ENCODE results near the gene PNMA8B. TPM values are rescaled to one million over a fixed set of nuclear protein-coding genes. Genes with fewer than 3 reads are reported as not detected.
"Not testable (repeated sequence)": the region's sequence is repeated elsewhere in the genome, so short reads cannot be mapped to it uniquely, and the experiment has no call there.

Gene PNMA8B, protein sequence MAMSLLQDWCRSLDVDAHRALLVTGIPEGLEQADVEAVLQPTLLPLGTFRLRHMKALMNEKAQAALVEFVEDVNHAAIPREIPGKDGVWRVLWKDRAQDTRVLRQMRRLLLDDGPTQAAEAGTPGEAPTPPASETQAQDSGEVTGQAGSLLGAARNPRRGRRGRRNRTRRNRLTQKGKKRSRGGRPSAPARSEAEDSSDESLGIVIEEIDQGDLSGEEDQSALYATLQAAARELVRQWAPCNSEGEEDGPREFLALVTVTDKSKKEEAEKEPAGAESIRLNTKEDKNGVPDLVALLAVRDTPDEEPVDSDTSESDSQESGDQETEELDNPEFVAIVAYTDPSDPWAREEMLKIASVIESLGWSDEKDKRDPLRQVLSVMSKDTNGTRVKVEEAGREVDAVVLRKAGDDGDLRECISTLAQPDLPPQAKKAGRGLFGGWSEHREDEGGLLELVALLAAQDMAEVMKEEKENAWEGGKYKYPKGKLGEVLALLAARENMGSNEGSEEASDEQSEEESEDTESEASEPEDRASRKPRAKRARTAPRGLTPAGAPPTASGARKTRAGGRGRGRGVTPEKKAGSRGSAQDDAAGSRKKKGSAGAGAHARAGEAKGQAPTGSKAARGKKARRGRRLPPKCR
- not detected for total RNA-seq

DNA sequence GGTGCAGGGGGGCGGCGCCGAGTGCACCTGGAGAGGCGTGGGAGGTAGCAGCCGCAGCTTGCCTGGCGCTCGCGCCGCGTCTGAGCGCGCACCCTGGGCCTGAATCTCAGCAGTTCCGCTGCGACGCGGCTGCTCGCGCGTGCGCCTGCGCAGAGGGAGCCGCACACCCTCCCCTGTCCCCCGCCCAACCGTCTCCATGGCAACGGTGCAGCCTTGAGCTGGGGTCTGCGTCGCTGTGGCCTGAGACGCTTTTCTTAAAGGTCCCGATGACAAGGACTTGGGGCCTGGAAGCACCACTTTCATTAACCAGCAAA, at the start of gene PNMA8B:
Gene PNMA8B (minus strand): TSS at position 82 of the 314 bp plus-strand sequence. CDS start 402 bp downstream, outside the sequence.
- no peaks in the 10 kb centered on the region for H3K9me3 Mint-ChIP-seq
- peaks cover 0 to 6% of the 10 kb centered on the region in 2 donors for H3K4me1 Mint-ChIP-seq (ENCODE audit: low read depth in 2 of 2)
- ATAC-seq (no peak), DNase-seq (ENCODE audit: low spot score) (no peak)
- no peaks in the 10 kb centered on the region for H3K36me3 Mint-ChIP-seq
- no peak within 1 kb of the TSS for H3K4me3 Mint-ChIP-seq
- no peak within 1 kb of the TSS for H3K27ac Mint-ChIP-seq
- peaks cover 40 to 45% of the 10 kb centered on the region in 2 donors for H3K27me3 Mint-ChIP-seq

DNA sequence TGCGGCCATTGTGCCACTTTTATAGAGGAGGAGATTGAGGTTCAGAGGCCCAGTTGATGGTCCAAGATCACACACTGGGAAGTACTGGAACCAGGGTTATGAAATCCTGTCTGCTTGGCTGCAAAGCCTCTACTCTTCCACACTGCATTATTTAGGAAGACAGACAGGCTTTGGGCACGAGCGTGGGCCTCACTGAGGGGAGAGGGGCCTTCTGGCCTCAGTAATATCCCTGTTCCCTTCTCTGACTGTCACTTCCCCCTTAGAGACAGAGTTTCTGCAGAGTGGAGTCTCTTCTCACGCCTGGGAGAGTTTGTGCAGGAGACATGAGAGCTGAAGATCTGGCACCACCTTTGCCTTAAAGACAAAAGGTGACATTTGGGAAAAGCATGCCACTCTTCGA, 49.0 kb upstream of the PNMA8B start:
- no peak for DNase-seq (ENCODE audit: low spot score)
- H3K9me3 Mint-ChIP-seq: no peaks in the 10 kb centered on the region

DNA sequence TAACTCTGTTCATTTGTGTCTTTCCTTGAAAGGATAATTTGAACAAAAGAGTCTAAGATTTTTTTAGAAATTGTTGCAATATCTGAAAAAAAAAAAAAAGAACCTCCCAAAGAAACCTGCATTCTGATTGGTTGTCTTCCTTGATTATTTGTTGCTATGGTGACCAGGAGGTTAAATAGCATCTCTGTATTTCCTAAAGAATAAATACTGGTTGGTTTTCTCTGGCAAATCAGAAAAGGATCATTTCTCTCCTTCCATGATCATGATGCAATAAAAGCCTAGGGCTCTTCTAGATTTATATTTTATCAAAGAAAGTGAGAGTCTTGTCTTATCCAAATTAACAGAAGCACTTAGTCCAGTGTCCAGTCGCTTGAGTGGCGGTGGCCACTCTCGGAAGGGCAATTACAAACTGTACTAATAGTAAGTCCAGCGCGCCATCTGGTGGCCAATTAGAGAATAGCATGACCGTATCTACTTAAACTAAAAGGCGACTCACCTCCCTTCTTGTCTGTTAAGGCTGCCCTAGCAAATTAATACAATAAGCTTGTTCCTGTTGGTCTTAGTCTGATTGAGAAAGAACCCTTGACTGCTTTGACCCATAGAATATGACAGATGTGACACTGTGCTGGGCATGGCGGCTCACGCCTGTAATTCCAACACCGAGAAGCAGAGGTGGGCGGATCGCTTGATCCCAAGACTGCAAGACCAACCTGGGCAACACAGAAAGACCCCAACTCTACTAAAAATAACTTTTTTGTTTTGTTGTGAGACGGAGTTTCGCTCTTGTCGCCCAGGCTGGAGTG, 47.0 kb upstream of the PNMA8B start:
- peak; percentile 77 for DNase-seq (ENCODE audit: low spot score)
- Mint-ChIP-seq H3K4me1 (ENCODE audit: low read depth in 2 of 2) (peaks cover 3 to 4% of the 10 kb centered on the region in 2 donors), H3K9me3 (no peaks in the 10 kb centered on the region), H3K4me3 (no peak overlapping the region), H3K27me3 (peaks cover 0 to 8% of the 10 kb centered on the region in 2 donors), H3K27ac (no peak overlapping the region), H3K36me3 (no peaks in the 10 kb centered on the region)
- ATAC-seq: peak in 1 of 2 donors; percentile 64

More for the DNA sequence above, 49.0 kb upstream of the PNMA8B start:
- Mint-ChIP-seq H3K27me3 (peaks cover 0 to 3% of the 10 kb centered on the region in 2 donors), H3K27ac (no peak overlapping the region), H3K4me1 (ENCODE audit: low read depth in 2 of 2) (peaks cover 3 to 4% of the 10 kb centered on the region in 2 donors), H3K36me3 (no peaks in the 10 kb centered on the region), H3K4me3 (no peak overlapping the region)
- no peak for ATAC-seq

DNA sequence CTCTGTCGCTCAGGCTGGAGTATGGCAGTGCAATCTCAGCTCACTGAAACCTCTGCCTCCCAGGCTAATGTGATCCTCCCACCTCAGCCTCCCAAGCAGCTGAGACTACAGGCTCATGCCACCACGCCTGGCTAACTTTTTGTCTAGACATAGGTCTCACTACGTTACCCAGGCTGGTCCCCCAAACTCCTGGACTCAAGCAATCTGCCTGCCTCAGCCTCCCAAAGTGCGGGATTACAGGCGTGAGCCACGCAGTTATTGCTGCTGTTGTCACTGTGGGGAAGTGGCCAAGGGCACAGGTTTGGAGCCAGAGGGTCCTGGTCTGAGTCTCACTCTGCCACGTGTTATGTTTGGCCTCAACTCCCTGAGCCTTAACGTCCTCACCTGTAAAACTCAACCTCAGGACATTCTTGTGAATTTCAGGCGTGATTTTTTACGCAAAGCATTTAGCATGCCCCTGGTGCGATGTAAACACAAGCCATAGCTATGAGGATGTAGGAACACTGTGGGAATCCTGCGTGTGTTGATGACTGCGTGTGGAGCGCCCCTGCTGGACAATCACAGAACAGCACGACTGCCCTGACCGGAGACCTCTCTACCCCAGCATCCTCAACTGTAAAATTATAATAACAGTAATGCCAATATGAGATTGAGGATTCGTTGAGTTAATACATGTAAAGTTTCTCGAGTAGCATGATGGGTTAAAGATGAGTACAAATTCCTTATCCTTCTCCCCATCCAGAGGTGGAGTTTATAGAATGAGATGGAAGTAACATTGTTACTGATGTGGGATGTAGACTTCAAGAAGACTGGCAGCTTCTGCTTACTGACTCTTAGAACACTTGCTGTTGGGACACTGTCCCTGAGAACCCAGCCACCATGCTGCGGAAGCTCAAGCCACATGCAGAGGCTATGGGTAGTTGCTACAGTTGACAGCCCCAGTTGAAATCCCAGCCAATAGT, 41.8 kb upstream of the PNMA8B start:
- H3K36me3 Mint-ChIP-seq: no peaks in the 10 kb centered on the region
- H3K4me3 Mint-ChIP-seq: no peak overlapping the region
- H3K4me1 Mint-ChIP-seq (ENCODE audit: low read depth in 2 of 2): peaks cover 0 to under 1% of the 10 kb centered on the region in 2 donors
- no peaks in the 10 kb centered on the region for H3K9me3 Mint-ChIP-seq
- ATAC-seq (peak; percentile 66 to 70), DNase-seq (ENCODE audit: low spot score) (peak; percentile 73)
- peaks cover 0 to 12% of the 10 kb centered on the region in 2 donors for H3K27me3 Mint-ChIP-seq
- no peak overlapping the region for H3K27ac Mint-ChIP-seq

DNA sequence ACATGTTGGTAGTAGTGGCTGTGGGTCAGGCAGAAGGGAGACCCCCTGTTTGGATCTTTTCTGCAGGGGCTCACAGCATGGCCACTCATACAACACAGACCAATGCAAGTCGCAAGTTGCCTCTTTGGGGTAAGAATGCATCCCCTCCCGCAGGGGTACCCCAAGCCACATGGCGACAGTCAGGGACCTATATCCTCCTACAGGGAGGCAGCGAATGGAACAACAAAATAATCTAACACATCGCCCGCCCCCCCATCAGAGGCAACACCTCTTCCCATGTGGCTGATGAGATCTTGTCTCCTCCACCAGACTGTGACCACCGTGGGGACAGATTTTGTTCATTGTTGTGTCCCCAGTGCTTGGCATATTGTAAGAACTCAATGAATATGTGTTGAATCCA, 40.7 kb upstream of the PNMA8B start:
- DNase-seq (ENCODE audit: low spot score) (no peak), ATAC-seq (no peak)
- Mint-ChIP-seq H3K4me3 (no peak overlapping the region), H3K36me3 (no peaks in the 10 kb centered on the region), H3K27me3 (peaks cover 0 to 12% of the 10 kb centered on the region in 2 donors), H3K27ac (no peak overlapping the region), H3K4me1 (ENCODE audit: low read depth in 2 of 2) (no peaks in the 10 kb centered on the region), H3K9me3 (no peaks in the 10 kb centered on the region)

DNA sequence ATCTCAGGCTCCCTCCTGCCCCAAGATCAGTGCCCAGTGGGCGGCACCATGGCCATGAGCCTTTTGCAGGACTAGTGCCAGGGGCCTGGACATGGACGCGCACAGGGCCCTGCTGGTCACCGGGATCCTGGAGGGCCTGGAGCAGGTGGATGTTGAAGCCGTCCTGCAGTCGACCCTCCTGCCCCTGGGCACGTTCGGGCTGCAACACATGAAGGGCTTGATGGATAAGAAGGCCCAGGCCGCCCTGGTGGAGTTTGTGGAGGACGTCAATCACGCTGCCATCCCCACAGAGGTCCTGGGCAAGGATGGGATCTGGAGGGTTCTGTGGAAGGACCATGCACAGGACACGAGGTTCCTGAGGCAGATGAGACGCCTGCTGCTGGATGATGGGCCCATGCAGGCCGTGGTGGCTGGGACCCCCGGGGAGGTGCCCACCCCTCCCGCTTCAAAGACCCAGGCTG, 38.0 kb upstream of the PNMA8B start:
- no peak overlapping the region for H3K27ac Mint-ChIP-seq
- no peak for ATAC-seq
- no peaks in the 10 kb centered on the region for H3K36me3 Mint-ChIP-seq
- no peaks in the 10 kb centered on the region for H3K9me3 Mint-ChIP-seq
- DNase-seq (ENCODE audit: low spot score): no peak
- no peak overlapping the region for H3K4me3 Mint-ChIP-seq
- peaks cover 8 to 14% of the 10 kb centered on the region in 2 donors for H3K27me3 Mint-ChIP-seq
- H3K4me1 Mint-ChIP-seq (ENCODE audit: low read depth in 2 of 2): peaks cover 6 to 12% of the 10 kb centered on the region in 2 donors

DNA sequence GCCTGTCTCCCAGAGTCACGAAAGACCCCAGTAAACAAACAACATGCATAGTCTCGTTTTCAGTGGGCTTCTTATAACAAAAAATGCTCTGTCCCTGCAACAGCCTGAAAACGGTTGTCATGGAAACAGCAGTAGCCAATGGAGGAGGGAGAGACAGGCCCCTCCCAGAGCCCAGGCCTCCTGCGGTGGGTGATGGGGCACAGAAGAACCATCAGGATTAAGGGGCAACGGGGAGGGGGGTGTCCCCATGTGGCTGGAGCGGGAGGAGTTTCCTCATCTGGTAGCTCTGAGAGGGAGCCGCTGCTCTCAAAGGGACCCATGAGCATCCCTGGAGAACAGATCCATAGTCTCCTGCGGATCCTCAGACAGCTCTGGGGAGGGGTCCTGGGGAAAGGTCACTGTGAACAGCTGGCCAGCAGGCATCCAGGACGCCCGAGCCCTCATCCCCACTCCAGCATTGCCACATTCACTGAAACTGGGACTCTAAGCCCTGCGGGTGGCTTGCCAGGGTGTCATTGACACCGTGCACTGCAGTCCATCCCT, 37.5 kb upstream of the PNMA8B start:
- Mint-ChIP-seq H3K36me3 (no peaks in the 10 kb centered on the region), H3K27ac (no peak overlapping the region), H3K4me1 (ENCODE audit: low read depth in 2 of 2) (peaks cover 6 to 12% of the 10 kb centered on the region in 2 donors), H3K4me3 (no peak overlapping the region), H3K27me3 (peaks cover 8 to 14% of the 10 kb centered on the region in 2 donors), H3K9me3 (no peaks in the 10 kb centered on the region)
- DNase-seq (ENCODE audit: low spot score): no peak
- no peak for ATAC-seq

DNA sequence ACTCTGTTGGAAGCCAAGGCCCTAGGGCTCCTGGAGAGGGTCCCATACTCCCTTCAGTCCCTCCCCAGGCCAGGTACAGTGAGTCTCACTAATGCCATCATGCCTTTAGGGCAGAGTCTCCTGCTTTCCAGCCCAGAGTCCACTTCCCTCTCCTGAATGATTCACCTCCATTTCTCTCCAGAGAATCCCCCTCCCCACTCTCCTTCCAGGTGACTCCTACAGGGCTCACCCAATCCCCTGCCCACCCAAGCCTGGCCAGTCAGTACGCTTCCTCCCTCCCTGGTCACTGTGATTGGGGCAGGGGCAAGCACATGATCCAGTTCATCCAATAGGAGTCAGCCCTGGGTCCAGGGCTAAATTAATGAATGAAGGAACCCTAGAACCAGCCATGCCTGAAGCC, 35.0 kb upstream of the PNMA8B start:
- H3K4me1 Mint-ChIP-seq (ENCODE audit: low read depth in 2 of 2): peaks cover 6 to 12% of the 10 kb centered on the region in 2 donors
- no peaks in the 10 kb centered on the region for H3K9me3 Mint-ChIP-seq
- peaks cover 8% of the 10 kb centered on the region in 2 donors for H3K27me3 Mint-ChIP-seq
- no peak overlapping the region for H3K27ac Mint-ChIP-seq
- H3K4me3 Mint-ChIP-seq: no peak overlapping the region
- H3K36me3 Mint-ChIP-seq: no peaks in the 10 kb centered on the region
- DNase-seq (ENCODE audit: low spot score) (no peak), ATAC-seq (no peak)

DNA sequence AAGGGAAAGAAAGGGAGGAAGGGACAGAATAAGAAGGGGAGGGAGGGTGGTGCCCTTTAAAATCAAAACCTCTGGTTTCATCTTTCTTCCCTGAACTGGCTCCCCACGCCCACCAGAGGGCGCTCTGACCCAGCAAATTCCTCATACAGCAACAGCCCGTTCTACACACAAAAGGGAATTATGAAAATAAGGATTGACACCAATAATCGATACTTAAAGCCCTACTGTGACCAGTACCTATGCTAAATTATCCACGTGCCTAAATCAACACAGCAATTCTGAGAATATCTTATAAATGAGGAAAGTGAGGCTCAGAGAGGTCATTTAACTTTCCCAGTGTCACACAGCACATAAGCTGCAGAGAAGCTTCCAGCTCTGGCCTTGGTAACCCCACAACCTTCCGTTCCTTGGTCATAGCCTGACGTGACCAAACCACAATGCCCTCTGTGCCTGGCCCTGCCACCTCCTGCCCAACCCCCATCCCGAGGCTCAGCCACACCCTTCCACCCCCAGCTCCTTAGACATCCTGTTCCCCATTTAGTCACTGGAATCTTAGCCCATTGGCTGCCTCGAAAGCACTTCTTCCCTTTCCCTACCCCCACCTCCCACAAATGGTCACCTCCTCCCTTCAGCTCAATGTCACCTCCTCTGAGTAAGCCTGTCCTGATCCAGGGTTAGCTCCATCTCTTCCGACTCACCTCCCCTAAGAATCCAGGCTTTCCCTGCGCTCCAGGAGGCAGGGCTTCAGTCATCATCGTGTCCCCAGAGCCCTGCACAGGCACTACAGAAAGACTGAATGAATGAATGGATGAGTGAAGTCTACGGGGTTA, 34.2 kb upstream of the PNMA8B start:
- Mint-ChIP-seq H3K27me3 (peaks cover 5 to 8% of the 10 kb centered on the region in 2 donors), H3K4me3 (no peak overlapping the region), H3K36me3 (no peaks in the 10 kb centered on the region), H3K9me3 (no peaks in the 10 kb centered on the region), H3K4me1 (ENCODE audit: low read depth in 2 of 2) (peaks cover 6 to 12% of the 10 kb centered on the region in 2 donors), H3K27ac (no peak overlapping the region)
- ATAC-seq (peak in 1 of 2 donors; percentile 70), DNase-seq (ENCODE audit: low spot score) (no peak)

DNA sequence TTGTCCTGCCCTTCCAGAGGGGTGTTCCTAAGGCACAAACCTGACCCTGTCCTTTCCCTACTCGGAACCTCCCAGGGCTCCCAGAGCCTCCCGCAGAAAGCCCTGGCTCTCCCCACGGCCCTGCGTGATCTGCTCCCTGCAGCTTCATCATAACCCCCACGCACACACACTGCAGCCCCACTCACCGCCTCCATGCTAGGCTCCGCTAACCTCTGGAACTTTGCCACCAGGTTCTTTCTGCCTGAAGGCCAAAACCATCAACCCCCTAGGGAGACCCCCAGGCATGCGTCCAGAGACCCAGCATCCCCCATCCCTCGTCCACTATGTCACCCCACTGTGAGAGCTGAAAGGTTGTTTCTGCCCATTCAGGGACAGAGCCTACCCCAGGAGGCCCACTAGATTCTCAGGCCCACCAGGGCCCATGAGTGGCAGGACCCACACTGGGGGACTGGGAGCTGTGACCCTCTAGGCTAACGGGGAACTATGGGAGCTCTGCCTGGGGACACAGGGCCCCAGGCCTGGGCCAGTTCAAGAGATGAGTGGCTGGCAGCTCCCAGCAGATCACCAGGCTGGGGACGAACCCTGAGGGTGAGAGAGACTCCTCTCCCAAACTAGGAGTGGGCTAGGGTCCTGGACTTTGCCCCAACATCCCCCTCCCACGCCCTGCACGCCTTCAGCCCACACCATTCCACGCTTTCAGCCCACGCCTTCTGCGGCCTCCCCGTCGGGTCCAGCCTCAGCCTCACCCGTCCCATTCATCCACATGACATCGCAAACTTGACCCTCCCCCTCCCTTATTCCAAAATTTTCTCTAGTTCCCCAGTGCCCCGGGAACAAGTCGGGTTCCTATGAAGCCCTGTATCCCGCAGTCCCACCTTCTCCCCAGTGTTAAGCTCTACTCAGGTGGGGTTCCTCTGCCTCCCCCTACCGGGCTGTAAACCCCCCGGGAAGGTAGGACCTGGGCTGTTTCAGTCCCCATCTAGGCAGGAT, 33.2 kb upstream of the PNMA8B start:
- Mint-ChIP-seq H3K4me1 (ENCODE audit: low read depth in 2 of 2) (peaks cover 6 to 12% of the 10 kb centered on the region in 2 donors), H3K9me3 (no peaks in the 10 kb centered on the region), H3K4me3 (no peak overlapping the region), H3K27ac (no peak overlapping the region), H3K27me3 (peaks cover 5 to 8% of the 10 kb centered on the region in 2 donors), H3K36me3 (no peaks in the 10 kb centered on the region)
- ATAC-seq (no peak), DNase-seq (ENCODE audit: low spot score) (no peak)

DNA sequence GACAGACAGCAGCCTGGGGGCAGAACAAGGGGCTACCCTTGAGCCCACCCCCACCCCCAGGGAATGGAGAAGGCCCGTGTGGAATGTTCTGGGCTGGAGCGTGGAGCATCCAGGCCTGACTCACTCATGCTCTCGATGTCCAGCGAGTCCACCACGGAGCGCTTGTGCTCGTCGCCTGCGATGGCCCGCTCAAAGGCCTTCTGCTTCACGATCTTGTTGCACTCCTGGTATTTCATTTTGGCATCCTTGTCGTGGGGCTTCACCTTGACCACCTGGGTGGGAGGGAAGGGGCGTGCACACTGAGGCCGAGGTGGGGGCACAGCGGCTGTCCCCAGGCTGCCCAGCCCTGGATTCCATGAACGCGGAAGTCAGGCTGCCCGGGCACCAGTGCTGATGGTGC, 31.1 kb upstream of the PNMA8B start:
- not testable (repeated sequence) for H3K9me3 Mint-ChIP-seq; DNase-seq (ENCODE audit: low spot score); H3K27ac Mint-ChIP-seq; H3K4me3 Mint-ChIP-seq; H3K36me3 Mint-ChIP-seq; ATAC-seq; H3K27me3 Mint-ChIP-seq
- H3K4me1 Mint-ChIP-seq (ENCODE audit: low read depth in 2 of 2): peaks cover 6 to 12% of the 10 kb centered on the region in 2 donors

Data from natural killer cell treated with Interleukin-12 subunit alpha and Interleukin-12 subunit beta and Interleukin-15 and Interleukin-18, amount 100 ng/mL, for 72 hours (primary cell).